GM23338 (cell line): Measurements from ENCODE around the gene ADCY3. TPM values are rescaled to one million over a fixed set of nuclear protein-coding genes. Genes with fewer than 3 reads are reported as not detected.

ENCODE experiments used
- ATAC-seq: fragments of 200-7000 bp; cut with Tn5 transposase; 3 replicates; pipeline ENCODE4 v1.9.1; 2020
- DNase-seq: peaks from one replicate; pipeline ENCODE4 v3.0.0-alpha.2; 2015; ENCODE audit warnings: low spot score
- H2AFZ ChIP-seq: fragments of 200-600 bp; sonication (generic); 2 replicates; pipeline ENCODE4 v1.8.0; 2016; ENCODE audit warnings: antibody characterized with exemption, mild to moderate bottlenecking, moderate library complexity
- H3F3A ChIP-seq: fragments of 200-600 bp; sonication (generic); replicated peaks from 2 replicates; pipeline ENCODE4 v1.8.0; 2017; ENCODE audit warnings: antibody characterized with exemption, mixed run types, low read depth
- H3K27ac ChIP-seq: fragments of 200-600 bp; sonication (generic); 2 replicates; pipeline ENCODE4 v1.6.1; 2016; ENCODE audit warnings: low read depth
- H3K27me3 ChIP-seq: fragments of 200-600 bp; sonication (generic); 2 replicates; pipeline ENCODE4 v1.8.0; 2016; ENCODE audit warnings: mild to moderate bottlenecking, mixed run types, moderate library complexity; ENCODE audit not compliant: insufficient read depth
- H3K36me3 ChIP-seq: fragments of 200-600 bp; sonication (generic); 2 replicates; pipeline ENCODE4 v1.8.0; 2016; ENCODE audit warnings: mild to moderate bottlenecking; ENCODE audit not compliant: insufficient read depth
- H3K4me1 ChIP-seq: fragments of 200-600 bp; sonication (generic); 2 replicates; pipeline ENCODE4 v1.8.0; 2016; ENCODE audit warnings: mild to moderate bottlenecking, moderate library complexity; ENCODE audit not compliant: insufficient read depth
- H3K4me2 ChIP-seq: fragments of 200-600 bp; sonication (generic); 2 replicates; pipeline ENCODE4 v1.7.1; 2017; ENCODE audit warnings: mixed run types
- H3K4me3 ChIP-seq: fragments of 200-600 bp; sonication (generic); 2 replicates; pipeline ENCODE4 v1.6.1; 2016; ENCODE audit warnings: mixed run types
- H3K79me2 ChIP-seq: fragments of 200-600 bp; sonication (generic); replicated peaks from 2 replicates; pipeline ENCODE4 v1.8.0; 2017; ENCODE audit warnings: mild to moderate bottlenecking; ENCODE audit not compliant: insufficient read depth
- H3K9me2 ChIP-seq: fragments of 200-600 bp; sonication (generic); 2 replicates; pipeline ENCODE4 v1.8.0; 2017; ENCODE audit not compliant: insufficient read depth
- H4K20me1 ChIP-seq: fragments of 200-600 bp; sonication (generic); replicated peaks from 2 replicates; pipeline ENCODE4 v1.8.0; 2017; ENCODE audit warnings: mild to moderate bottlenecking; ENCODE audit not compliant: insufficient read depth
- H3K27ac Mint-ChIP-seq: 2 replicates; pipeline ENCODE4 v1.8.0; 2020; ENCODE audit warnings: inconsistent platforms, mild to moderate bottlenecking, moderate library complexity, mixed read lengths
- H3K27me3 Mint-ChIP-seq: 3 replicates; pipeline ENCODE4 v1.8.0; 2022; ENCODE audit warnings: low read depth, mild to moderate bottlenecking, moderate library complexity, mixed read lengths, inconsistent platforms; ENCODE audit not compliant: insufficient read depth, poor library complexity
- H3K36me3 Mint-ChIP-seq: 3 replicates; pipeline ENCODE4 v1.8.0; 2021; ENCODE audit warnings: low read depth, mild to moderate bottlenecking, inconsistent platforms, moderate library complexity, mixed read lengths
- H3K4me1 Mint-ChIP-seq: 3 replicates; pipeline ENCODE4 v1.8.0; 2020; ENCODE audit warnings: mild to moderate bottlenecking, inconsistent platforms, mixed read lengths
- H3K4me3 Mint-ChIP-seq: 3 replicates; pipeline ENCODE4 v1.8.0; 2021; ENCODE audit warnings: moderate library complexity, mild to moderate bottlenecking, inconsistent platforms, mixed read lengths
- H3K9me3 Mint-ChIP-seq: 3 replicates; pipeline ENCODE4 v1.8.0; 2020; ENCODE audit warnings: moderate library complexity, mild to moderate bottlenecking, inconsistent platforms, mixed read lengths
- CREB1 ChIP-seq: fragments of 250-450 bp; sonication (Bioruptor Pico); IDR thresholded peaks from 2 replicates; pipeline ENCODE4 v1.5.0; 2020; ENCODE audit warnings: low read depth, mild to moderate bottlenecking, moderate library complexity
- CTCF ChIP-seq, 2 experiments: fragments of 200-600 bp in 1 of 2; sonication (generic) in 1 of 2; conservative IDR thresholded peaks; 2 replicates each; pipeline versions ENCODE4 v1.5.1 to v1.6.1; 2016 to 2017; ENCODE audit warnings: antibody characterized with exemption in 2 of 2, low read depth in 2 of 2, mild to moderate bottlenecking in 2 of 2, moderate library complexity in 1 of 2
- EZH2 ChIP-seq: fragments of 200-600 bp; sonication (generic); IDR thresholded peaks from one replicate; pipeline ENCODE4 v1.8.0; 2017; ENCODE audit warnings: antibody characterized with exemption, mild to moderate bottlenecking, low read depth; ENCODE audit not compliant: unreplicated experiment
- EZH2phosphoT487 ChIP-seq: fragments of 200-600 bp; sonication (generic); IDR thresholded peaks from one replicate; pipeline ENCODE4 v1.8.1; 2018; ENCODE audit warnings: antibody characterized with exemption; ENCODE audit not compliant: unreplicated experiment
- JUNB ChIP-seq: IDR thresholded peaks from one replicate; pipeline ENCODE4 v1.6.1; 2016; ENCODE audit warnings: antibody characterized with exemption; ENCODE audit not compliant: unreplicated experiment
- NANOG ChIP-seq: IDR thresholded peaks from 2 replicates; pipeline ENCODE4 v1.6.1; 2016; ENCODE audit warnings: antibody characterized with exemption, borderline replicate concordance
- POLR2AphosphoS5 ChIP-seq: IDR thresholded peaks from 2 replicates; pipeline ENCODE4 v1.6.1; 2016; ENCODE audit warnings: antibody characterized with exemption, low read depth
- REST ChIP-seq: IDR thresholded peaks from one replicate; pipeline ENCODE4 v1.6.1; 2018; ENCODE audit warnings: antibody characterized with exemption; ENCODE audit not compliant: unreplicated experiment
- STAT1 ChIP-seq: IDR thresholded peaks from one replicate; pipeline ENCODE4 v1.6.1; 2016; ENCODE audit warnings: antibody characterized with exemption; ENCODE audit not compliant: unreplicated experiment
- ZNF114 ChIP-seq: fragments of 250-450 bp; sonication (Bioruptor Pico); IDR thresholded peaks from 2 replicates; pipeline ENCODE4 v1.5.0; 2020; ENCODE audit warnings: mild to moderate bottlenecking, moderate library complexity
- ZNF331 ChIP-seq: fragments of 250-450 bp; sonication (Bioruptor Pico); IDR thresholded peaks from 2 replicates; pipeline ENCODE4 v1.5.0; 2020; ENCODE audit warnings: low read depth, mild to moderate bottlenecking, moderate library complexity
- ZNF462 ChIP-seq: fragments of 250-450 bp; sonication (Bioruptor Pico); IDR thresholded peaks from 2 replicates; pipeline ENCODE4 v1.5.0; 2020; ENCODE audit warnings: mild to moderate bottlenecking, moderate library complexity
- polyA plus RNA-seq: library from polyadenylated mRNA; unstranded; fragments of >200 nt; fragmentation: Nextera tagmentation; extraction: Ambion mirVana; gene quantifications from 2 replicates; pipeline ENCODE4 v1.2.1, GENCODE V29; 2016
- total RNA-seq: library from RNA; depleted of rRNA; stranded (reverse); fragments of >200 nt; shearing (Covaris generic); gene quantifications from 2 replicates; pipeline ENCODE4 v1.2.3, GENCODE V29; 2014
- TF ChIP-seq, protein P1 (sequence below): IDR thresholded peaks from 2 replicates; pipeline ENCODE4 v1.6.1; 2016; ENCODE audit warnings: antibody characterized with exemption

The ADCY3 gene
- total and polyA plus RNA-seq, 2 experiments from 2014 or later: 9.7 to 32.4 TPM

DNA sequence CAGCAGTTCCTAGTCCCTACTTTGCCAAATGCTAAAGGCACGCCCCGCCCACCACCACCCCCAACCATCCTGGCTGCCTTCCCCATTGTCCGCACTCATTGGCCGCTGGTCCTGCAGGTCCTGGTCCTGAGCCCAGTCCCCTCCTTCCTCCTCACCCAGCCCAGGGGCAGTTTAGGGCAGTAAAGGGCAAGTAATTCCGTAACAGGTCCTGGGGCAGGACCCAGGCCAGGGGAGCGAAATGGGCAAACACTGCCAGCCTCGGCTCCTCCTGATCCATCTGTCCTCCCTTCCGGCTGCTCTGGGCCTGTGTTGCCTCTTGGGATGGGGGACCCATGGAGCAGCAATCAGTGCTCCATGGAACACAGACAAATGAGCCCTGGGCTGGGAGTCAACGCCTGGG, 6.1 kb downstream of the ADCY3 start:
- H3K9me3 Mint-ChIP-seq: no peaks in the 10 kb centered on the region
- Histone ChIP-seq H2AFZ (no peak overlapping the region), H4K20me1 (peaks cover 11% of the 10 kb centered on the region; the same call in 1 of the 2 replicates), H3K36me3 (no peaks in the 10 kb centered on the region), H3K4me3 (no peak overlapping the region), H3K4me2 (peak overlapping the region; percentile 55; the same call in 1 of the 2 replicates), H3K9me2 (no peaks in the 10 kb centered on the region), H3K79me2 (peaks cover 36% of the 10 kb centered on the region), H3K27ac (peak overlapping the region; percentile 6; the same call in 1 of the 2 replicates), H3K4me1 (peaks cover 5% of the 10 kb centered on the region; the same call in 1 of the 2 replicates), H3F3A (no peaks in the 10 kb centered on the region), H3K27me3 (no peaks in the 10 kb centered on the region)
- peaks cover 35% of the 10 kb centered on the region for H3K36me3 Mint-ChIP-seq
- H3K27ac Mint-ChIP-seq: no peak overlapping the region
- peak; percentile 74 for DNase-seq
- peak; percentile 98 for ATAC-seq
- peaks cover 9% of the 10 kb centered on the region for H3K27me3 Mint-ChIP-seq
- no peak overlapping the region for H3K4me3 Mint-ChIP-seq
- TF ChIP-seq STAT1: no peak
- no peak for TF ChIP-seq ZNF331 (CRISPR knock-in tag)
- TF ChIP-seq CTCF (conservative IDR thresholded peaks at IDR 0.05; ENCODE audit: low read depth in 2 of 2): no peak
- no peak for TF ChIP-seq EZH2phosphoT487
- TF ChIP-seq REST: no peak
- TF ChIP-seq NANOG: no peak
- no peak for TF ChIP-seq ZNF114 (CRISPR knock-in tag)
- no peak for TF ChIP-seq POLR2AphosphoS5
- TF ChIP-seq EZH2: no peak
- TF ChIP-seq JUNB: no peak
- TF ChIP-seq, protein P1, sequence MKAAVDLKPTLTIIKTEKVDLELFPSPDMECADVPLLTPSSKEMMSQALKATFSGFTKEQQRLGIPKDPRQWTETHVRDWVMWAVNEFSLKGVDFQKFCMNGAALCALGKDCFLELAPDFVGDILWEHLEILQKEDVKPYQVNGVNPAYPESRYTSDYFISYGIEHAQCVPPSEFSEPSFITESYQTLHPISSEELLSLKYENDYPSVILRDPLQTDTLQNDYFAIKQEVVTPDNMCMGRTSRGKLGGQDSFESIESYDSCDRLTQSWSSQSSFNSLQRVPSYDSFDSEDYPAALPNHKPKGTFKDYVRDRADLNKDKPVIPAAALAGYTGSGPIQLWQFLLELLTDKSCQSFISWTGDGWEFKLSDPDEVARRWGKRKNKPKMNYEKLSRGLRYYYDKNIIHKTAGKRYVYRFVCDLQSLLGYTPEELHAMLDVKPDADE: no peak
- no peak for TF ChIP-seq ZNF462 (CRISPR knock-in tag)
- TF ChIP-seq CREB1 (CRISPR knock-in tag): no peak
- peaks cover 24% of the 10 kb centered on the region for H3K4me1 Mint-ChIP-seq
